HFF-Myc (cell line): Measurements from ENCODE around the gene CYB5B.
"Not testable (repeated sequence)": the region's sequence is repeated elsewhere in the genome, so short reads cannot be mapped to it uniquely, and the experiment has no call there.

Experiments used
- DNase-seq: peaks from one replicate; pipeline ENCODE4 v3.0.0-alpha.2; 2011; ENCODE audit warnings: low read depth; ENCODE audit errors: extremely low read depth
- H3K4me3 ChIP-seq: replicated peaks from 2 replicates; pipeline ENCODE4 v1.5.1; 2011; ENCODE audit warnings: low read depth, mild to moderate bottlenecking, control low read depth, low read length
- CTCF ChIP-seq: IDR thresholded peaks from 2 replicates; pipeline ENCODE4 v1.5.1; 2012; ENCODE audit warnings: mild to moderate bottlenecking, low read depth, low read length, control low read depth; ENCODE audit errors: missing control alignments

The CYB5B gene

GRCh38 chr16:69419956-69420355 lies 4.5 kb upstream of the CYB5B start:
- DNase-seq: no peak
- no peak for TF ChIP-seq CTCF
- H3K4me3 ChIP-seq: no peak overlapping the region

GRCh38 chr16:69423189-69423588 lies 1.2 kb upstream of the CYB5B start:
- TF ChIP-seq CTCF: no peak
- DNase-seq: no peak
- H3K4me3 ChIP-seq: no peak overlapping the region

- no peak for TF ChIP-seq CTCF
- DNase-seq: no peak
- peak overlapping the region; percentile 58 for H3K4me3 ChIP-seq
Observed at GRCh38 chr16:69424935-69425784, 741 bp downstream of the CYB5B start.

GRCh38 chr16:69428652-69429051 lies 4.2 kb downstream of the CYB5B start:
- DNase-seq: no peak
- TF ChIP-seq CTCF: no peak
- no peak overlapping the region for H3K4me3 ChIP-seq

GRCh38 chr16:69429058-69429640 lies 4.7 kb downstream of the CYB5B start:
- not testable (repeated sequence) for H3K4me3 ChIP-seq, DNase-seq

GRCh38 chr16:69431948-69432468 lies 7.6 kb downstream of the CYB5B start:
- no peak overlapping the region for H3K4me3 ChIP-seq
- TF ChIP-seq CTCF: no peak
- no peak for DNase-seq

GRCh38 chr16:69434066-69434465 lies 9.6 kb downstream of the CYB5B start:
- no peak for TF ChIP-seq CTCF
- DNase-seq: no peak
- no peak overlapping the region for H3K4me3 ChIP-seq
